ENCODE measurements around the gene ACAA2. TPM values are rescaled to one million over a fixed set of nuclear protein-coding genes. Genes with fewer than 3 reads are reported as not detected.

Gene ACAA2
- total RNA-seq, 4 donors from 2014 or later: 47.9 to 63.4 (median 50.0) TPM

- no peak for TF ChIP-seq POLR2A (IDR thresholded peaks at IDR 0.05)
- TF ChIP-seq CTCF (IDR thresholded peaks at IDR 0.05): no peak
- no peak for TF ChIP-seq EP300 (IDR thresholded peaks at IDR 0.05)
- H3K4me3 ChIP-seq: no peak overlapping the region
- H3K36me3 ChIP-seq: no peaks in the 10 kb centered on the region
- WGBS, 2 donors: 53 to 67% methylated on average over 6 of the region's 6 CpGs
- peaks cover 0 to 6% (median 0%) of the 10 kb centered on the region in 4 donors for H3K4me1 ChIP-seq
- no peaks in the 10 kb centered on the region for H3K9me3 ChIP-seq
- H3K27me3 ChIP-seq: no peaks in the 10 kb centered on the region
- no peak for DNase-seq (ENCODE audit: low spot score in 2 of 2)
- H3K27ac ChIP-seq: peak overlapping the region in 1 of 4 donors; percentile 64
These were observed 45.7 kb upstream of the ACAA2 start for GRCh38 chr18:49859021-49859359.

GRCh38 chr18:49858309-49859020 is 45.1 kb upstream of the ACAA2 start:
- H3K36me3 ChIP-seq: no peaks in the 10 kb centered on the region
- peaks cover 0 to 6% (median 0%) of the 10 kb centered on the region in 4 donors for H3K4me1 ChIP-seq
- 50 to 54% methylated on average over 9 to 11 of the region's 11 CpGs for WGBS, 2 donors
- no peak overlapping the region for H3K4me3 ChIP-seq
- DNase-seq (ENCODE audit: low spot score in 2 of 2): peak in 1 of 2 donors; percentile 44
- H3K27me3 ChIP-seq: no peaks in the 10 kb centered on the region
- no peaks in the 10 kb centered on the region for H3K9me3 ChIP-seq
- TF ChIP-seq POLR2A (IDR thresholded peaks at IDR 0.05) (no peak), CTCF (IDR thresholded peaks at IDR 0.05) (peak; percentile 81 to 87 (median 82)), EP300 (IDR thresholded peaks at IDR 0.05) (no peak)
- H3K27ac ChIP-seq: peak overlapping the region in 1 of 4 donors; percentile 64

GRCh38 chr18:49857708-49858107 is 44.4 kb upstream of the ACAA2 start:
- TF ChIP-seq EP300 (IDR thresholded peaks at IDR 0.05) (no peak), CTCF (IDR thresholded peaks at IDR 0.05) (no peak), POLR2A (IDR thresholded peaks at IDR 0.05) (no peak)
- WGBS, 2 donors: 61 to 70% methylated on average over 3 of the region's 3 CpGs
- Histone ChIP-seq H3K27me3 (no peaks in the 10 kb centered on the region), H3K27ac (no peak overlapping the region), H3K4me1 (peaks cover 0 to 6% (median 0%) of the 10 kb centered on the region in 4 donors), H3K9me3 (no peaks in the 10 kb centered on the region), H3K4me3 (no peak overlapping the region), H3K36me3 (no peaks in the 10 kb centered on the region)
- DNase-seq (ENCODE audit: low spot score in 2 of 2): no peak

GRCh38 chr18:49856496-49856895 is 43.2 kb upstream of the ACAA2 start:
- Histone ChIP-seq H3K4me3 (no peak overlapping the region), H3K4me1 (peaks cover 0 to 6% (median 0%) of the 10 kb centered on the region in 4 donors), H3K27me3 (no peaks in the 10 kb centered on the region), H3K9me3 (no peaks in the 10 kb centered on the region), H3K27ac (no peak overlapping the region), H3K36me3 (no peaks in the 10 kb centered on the region)
- WGBS, 2 donors: 77 to 82% methylated on average over 6 of the region's 6 CpGs
- no peak for DNase-seq (ENCODE audit: low spot score in 2 of 2)
- TF ChIP-seq EP300 (IDR thresholded peaks at IDR 0.05): no peak
- TF ChIP-seq CTCF (IDR thresholded peaks at IDR 0.05): no peak
- TF ChIP-seq POLR2A (IDR thresholded peaks at IDR 0.05): no peak

- H3K36me3 ChIP-seq: no peaks in the 10 kb centered on the region
- DNase-seq (ENCODE audit: low spot score in 2 of 2): no peak
- 82 to 83% methylated on average over 7 of the region's 7 CpGs for WGBS, 2 donors
These were observed 42.5 kb upstream of the ACAA2 start for GRCh38 chr18:49855711-49856415.

More at GRCh38 chr18:49855711-49856415, 42.5 kb upstream of the ACAA2 start:
- Histone ChIP-seq H3K4me1 (peaks cover 0 to 6% (median 0%) of the 10 kb centered on the region in 4 donors), H3K27me3 (no peaks in the 10 kb centered on the region), H3K9me3 (no peaks in the 10 kb centered on the region), H3K27ac (no peak overlapping the region), H3K4me3 (no peak overlapping the region)
- TF ChIP-seq CTCF (IDR thresholded peaks at IDR 0.05): no peak
- TF ChIP-seq POLR2A (IDR thresholded peaks at IDR 0.05): no peak
- TF ChIP-seq EP300 (IDR thresholded peaks at IDR 0.05): no peak
